Right lung (tissue), 5 donors: ENCODE results near the gene INPPL1. TPM values are rescaled to one million over a fixed set of nuclear protein-coding genes. Genes with fewer than 3 reads are reported as not detected.
"Not testable (repeated sequence)": the region's sequence is repeated elsewhere in the genome, so short reads cannot be mapped to it uniquely, and the experiment has no call there.

Experiments used
- DNase-seq, 2 donors: peaks; one replicate each; pipeline ENCODE4 v3.0.0-alpha.2; 2013
- polyA plus RNA-seq, 5 donors: library from polyadenylated mRNA; unstranded; fragments of 120-200 nt; gene quantifications; one replicate each; pipeline versions ENCODE4 v1.2.1 to v1.2.3, GENCODE V29; 2013; ENCODE audit warnings: inconsistent platforms in 1 of 5, low replicate concordance in 1 of 5; ENCODE audit not compliant: insufficient read length in 5 of 5, insufficient read depth in 1 of 5

INPPL1 gene
- polyA plus RNA-seq, 5 donors = 136 to 204 (median 177) TPM

DNA sequence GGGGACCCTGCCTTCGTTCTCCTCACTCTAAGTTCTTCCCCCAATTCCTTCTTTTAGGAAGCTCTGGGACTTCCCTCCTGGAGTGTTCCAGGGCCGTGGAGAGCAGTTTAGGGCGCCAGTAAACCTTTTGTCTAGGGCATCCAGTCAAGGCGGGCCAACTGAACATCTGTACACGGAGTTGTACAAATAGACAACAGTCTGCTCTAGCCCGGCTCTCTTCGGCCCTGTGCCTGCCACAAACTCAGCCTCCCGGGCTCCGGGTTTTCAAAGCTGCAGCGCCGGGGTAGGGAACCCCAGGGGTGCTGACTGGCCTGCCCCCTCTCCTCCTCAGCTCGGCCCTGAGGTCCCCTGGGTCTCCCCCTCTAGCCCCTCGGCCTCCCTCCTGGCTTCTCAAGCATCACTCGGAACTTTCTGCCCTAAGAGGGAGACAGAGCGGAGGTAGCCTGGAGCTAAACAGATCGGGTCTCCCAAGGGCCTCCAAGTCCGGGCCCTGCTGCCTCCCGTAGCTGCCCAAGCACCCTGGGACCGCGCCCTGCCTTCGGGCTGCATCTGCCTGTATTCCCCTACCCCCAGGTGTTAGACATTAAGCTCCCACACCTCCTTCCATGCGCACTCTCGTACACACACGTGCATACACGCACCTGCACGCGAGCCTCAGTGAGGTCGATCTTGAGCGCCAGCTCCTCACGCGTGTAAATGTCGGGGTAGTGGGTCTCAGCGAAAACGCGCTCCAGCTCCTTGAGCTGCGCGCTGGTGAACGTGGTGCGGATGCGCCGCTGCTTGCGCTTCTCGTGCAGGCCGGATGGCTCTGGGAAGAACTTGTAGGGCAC is 16.1 kb downstream of the INPPL1 start:
- no peak for DNase-seq

- no peak for DNase-seq
Measured at GRCh38 chr11:72241291-72241781, 16.8 kb downstream of the INPPL1 start.

DNA sequence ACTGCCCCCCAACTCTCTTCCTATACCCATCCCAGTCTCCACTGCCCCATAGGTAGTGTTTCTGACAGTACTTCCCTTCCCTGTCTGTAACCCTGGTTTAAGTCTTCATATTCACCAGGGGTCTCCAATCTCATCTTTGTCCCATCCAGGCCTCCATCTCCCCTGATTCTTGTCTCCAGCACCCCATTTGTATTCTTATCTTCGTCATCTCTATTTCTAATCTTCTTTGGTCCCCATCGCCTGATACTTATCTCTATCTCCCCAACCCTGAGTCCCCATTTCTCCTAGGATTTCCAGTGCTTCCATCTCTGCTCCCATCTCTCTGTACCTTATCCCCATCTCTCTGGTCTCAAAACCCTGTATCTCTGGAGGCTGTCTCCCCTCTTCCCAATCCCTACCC is 17.6 kb downstream of the INPPL1 start:
- no peak for DNase-seq

DNA sequence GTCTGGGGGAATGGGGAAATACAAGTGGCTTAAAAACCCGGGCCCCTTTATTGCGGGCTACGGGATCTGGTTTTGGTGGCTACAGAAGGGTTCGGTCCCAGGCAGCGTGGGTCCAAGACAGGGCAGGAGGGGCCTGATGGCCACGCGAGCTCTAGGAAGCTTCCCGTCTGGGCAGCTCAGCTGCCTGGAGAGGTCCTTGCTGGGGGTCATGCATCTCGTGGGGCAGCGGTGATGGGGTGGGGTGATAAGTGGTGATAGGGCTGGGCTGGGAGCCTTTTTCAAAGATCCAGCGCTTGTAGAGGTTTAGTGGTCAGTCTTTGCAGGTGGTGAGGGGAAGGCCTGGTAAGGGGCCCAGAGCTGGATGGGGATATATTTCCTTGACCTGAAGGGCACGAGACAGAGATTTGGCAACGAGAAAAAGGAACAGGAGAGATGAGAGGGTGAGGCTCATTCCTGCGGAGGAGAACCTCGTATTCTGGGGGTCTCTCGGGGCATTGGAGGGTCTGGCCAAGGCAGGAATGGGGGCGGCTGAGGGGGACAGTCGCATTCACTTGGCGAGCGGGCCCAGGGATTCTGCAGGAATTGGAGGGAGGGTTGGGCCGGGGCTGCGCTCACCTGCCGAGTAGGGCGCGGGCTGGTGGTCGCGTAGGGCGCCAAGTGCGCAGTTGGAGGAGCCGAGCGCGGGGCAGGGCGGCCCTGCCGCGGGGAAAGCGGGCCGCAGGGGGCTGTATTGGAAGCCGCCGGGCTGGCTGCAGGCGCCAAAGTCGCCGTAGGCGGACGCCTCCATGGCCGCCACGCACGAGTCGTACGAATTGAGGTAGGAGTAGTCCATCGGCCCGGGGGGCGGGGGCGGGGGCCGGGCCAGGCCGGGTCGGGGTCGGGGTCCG is 18.8 kb downstream of the INPPL1 start:
- no peak for DNase-seq

- DNase-seq = no peak
Measured at GRCh38 chr11:72244060-72244360, 19.4 kb downstream of the INPPL1 start, which contains the start of gene PHOX2A. Gene PHOX2A, minus strand, starts transcription at chr11:72244176. Its CDS starts 172 bp downstream, at chr11:72244004.

GRCh38 chr11:72244361-72245262 is 20.0 kb downstream of the INPPL1 start:
- no peak for DNase-seq

DNA sequence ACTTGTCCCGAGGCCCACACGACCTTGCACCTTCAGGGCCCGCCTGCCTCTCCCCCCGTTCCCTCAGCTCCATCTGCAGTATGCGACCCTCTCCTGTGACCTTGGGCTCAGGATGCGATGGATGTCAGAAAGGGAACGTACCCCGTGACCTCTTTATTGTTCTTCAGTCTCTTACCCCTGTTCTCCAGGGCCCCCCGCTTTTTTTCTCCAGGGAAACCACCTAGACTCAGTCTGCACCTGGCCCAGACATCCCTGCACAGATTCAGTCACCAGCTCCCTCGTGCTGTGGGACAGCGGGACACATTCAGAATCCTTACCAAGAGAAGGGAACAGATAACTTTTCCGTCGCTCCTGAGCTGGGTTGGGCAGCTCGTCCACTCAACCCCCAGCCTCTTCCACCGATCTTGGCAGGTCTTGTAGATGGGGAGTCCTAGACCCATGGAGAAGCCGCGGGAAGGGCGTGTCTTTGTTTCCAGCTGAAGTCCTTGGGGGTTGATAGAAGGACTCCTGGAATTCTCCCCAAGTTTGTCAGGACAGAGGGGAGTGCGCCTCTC is 20.8 kb downstream of the INPPL1 start:
- no peak for DNase-seq

DNA sequence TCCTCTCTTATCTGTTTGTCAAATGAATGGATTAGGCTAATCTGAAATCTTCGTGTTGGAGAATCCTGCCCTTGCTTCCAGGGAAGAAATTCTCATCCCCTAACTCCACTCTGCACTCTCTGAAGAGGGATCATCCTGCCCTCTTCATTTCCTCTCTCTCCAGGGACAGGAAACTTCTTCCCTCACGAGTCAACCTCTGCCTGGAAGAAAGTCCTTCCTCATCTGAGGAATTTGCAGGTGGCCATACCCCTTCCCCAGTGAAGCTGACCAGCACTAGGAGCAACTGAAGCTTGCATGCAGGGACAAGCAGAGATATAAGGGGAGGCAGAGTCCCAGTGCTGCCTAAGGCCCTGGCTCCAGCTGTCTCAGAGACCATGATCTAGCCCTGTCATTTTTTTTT is 23.0 kb downstream of the INPPL1 start:
- no peak for DNase-seq

DNA sequence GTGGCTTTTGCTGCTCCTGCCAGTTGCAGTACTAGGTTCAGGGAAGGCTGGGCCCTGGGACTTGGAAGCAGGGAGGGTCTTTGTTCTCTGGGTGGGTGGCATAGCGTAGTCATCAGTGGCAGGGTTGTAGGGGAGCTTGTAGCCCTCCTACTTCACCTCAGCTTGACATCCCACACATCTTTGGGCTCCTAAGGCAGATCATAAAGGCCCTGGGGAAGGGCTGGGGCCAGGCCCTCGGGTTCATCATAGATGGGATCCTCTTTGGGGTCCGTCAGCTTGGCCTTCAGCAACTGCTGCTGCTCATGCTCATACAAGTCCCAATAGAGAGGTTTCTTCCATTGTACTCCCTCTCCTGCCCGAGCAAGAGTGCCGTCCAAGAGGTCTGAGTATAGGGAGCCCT is 25.4 kb downstream of the INPPL1 start:
- DNase-seq = no peak

- DNase-seq = no peak
Measured at GRCh38 chr11:72250661-72251464, 26.3 kb downstream of the INPPL1 start.

- no peak for DNase-seq
Measured at GRCh38 chr11:72251614-72252013, 27.0 kb downstream of the INPPL1 start.

DNA sequence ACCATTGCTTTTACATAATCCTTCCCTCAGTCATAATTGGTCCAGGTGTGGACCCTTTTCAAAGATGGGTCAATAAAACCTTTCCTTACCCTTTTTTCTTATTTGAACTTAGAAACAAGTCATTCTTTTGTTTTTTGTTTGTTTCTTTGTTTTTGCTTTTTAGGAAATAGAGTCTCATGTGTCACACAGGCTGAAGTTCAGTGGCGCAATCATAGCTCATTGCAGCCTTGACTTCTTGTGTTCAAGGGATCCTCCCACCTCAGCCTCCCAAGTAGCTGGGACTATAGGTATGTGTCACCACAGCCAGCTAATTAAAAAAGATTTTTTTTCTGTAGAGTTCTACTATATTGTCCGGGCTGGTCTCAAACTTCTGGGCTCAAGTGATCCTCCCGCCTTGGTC is 28.8 kb downstream of the INPPL1 start:
- no peak for DNase-seq

DNA sequence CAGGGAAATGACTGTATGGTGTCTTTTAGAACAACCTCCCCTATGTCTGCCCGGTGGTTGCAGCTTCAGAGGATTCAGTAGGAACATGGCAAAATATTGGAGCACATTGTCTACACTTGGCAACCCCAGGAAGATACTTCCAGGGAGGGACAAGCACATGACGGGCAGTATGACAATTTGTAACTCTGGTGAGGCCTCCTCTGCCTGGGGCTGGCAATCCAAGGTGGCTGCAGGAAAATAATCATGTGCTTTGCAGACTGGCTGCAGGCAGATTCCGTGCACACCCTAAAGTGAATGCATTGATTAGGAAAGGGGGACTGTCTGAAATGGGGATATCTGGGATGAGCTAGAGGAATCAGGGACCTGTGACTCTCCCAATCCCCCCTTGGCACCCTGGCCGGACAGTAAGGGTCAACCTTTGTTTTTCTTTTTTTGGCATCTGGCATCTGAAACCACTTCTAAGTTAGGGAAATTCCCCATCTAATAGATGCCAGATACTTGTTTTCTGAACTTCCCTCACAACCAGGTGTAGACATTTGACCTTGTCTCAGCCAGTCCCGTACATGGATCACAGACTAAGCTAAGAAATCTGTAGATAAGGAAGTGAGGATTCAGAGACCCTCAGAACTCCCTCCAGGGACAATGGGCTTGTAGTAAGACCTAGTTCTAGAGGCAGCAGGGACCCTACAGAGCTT is 29.9 kb downstream of the INPPL1 start:
- DNase-seq = no peak

- DNase-seq = no peak
Measured at GRCh38 chr11:72257570-72257969, 33.0 kb downstream of the INPPL1 start.

DNA sequence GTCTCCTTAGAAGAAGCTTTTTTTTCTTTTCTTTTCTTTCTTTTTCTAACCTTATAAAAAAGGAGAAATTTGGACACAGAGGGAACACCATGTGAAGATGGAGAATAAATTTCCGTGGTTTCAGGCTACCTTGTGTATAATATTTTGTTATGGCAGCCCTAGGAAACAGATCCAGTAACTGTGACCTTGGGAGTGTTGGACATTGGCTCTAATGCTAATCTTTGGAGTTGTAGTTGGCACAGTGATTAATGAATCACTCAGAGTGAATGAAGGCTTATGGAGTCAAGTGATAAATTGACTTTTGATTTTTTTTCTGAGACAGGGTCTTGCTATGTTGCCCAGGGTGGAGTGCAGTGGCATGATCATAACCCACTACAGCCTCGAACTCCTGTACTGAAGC is 34.9 kb downstream of the INPPL1 start:
- DNase-seq = no peak

DNA sequence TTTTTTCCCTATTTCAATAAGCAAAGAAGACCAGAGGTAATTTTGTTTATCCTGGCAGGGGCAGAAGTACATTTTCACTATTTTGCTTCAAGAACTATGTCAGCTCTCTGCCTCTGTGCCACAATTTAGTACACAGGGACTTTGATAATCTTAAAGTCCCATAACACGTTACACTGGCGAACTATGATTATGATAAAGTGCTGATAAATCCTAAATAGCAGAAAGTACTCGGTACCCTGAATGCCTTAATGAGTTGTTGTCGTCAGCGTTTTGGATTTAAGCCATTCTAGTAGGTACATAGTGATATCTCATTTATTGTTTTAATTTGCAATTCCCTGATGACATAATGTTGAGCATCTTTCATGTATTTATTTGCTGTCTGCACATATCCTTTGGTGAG is 36.0 kb downstream of the INPPL1 start:
- no peak for DNase-seq

- no peak for DNase-seq
Measured at GRCh38 chr11:72263361-72263760, 38.8 kb downstream of the INPPL1 start.

- DNase-seq = no peak
Measured at GRCh38 chr11:72265951-72266350, 41.4 kb downstream of the INPPL1 start.

GRCh38 chr11:72266960-72267359 is 42.4 kb downstream of the INPPL1 start:
- not testable (repeated sequence) for DNase-seq
